Epidermal melanocyte (primary cell): ENCODE data around the gene VPS51.

Experiments
- DNase-seq: peaks from one replicate; pipeline ENCODE4 v3.0.0; 2011; ENCODE audit warnings: low spot score; ENCODE audit not compliant: insufficient read length

VPS51 gene

GRCh38 chr11:65095974-65096806, at the start of gene VPS51:
TSS of gene VPS51 (plus strand) at chr11:65096214. CDS start at chr11:65096251, 37 bp downstream.
- peak; percentile 88 for DNase-seq

DNA sequence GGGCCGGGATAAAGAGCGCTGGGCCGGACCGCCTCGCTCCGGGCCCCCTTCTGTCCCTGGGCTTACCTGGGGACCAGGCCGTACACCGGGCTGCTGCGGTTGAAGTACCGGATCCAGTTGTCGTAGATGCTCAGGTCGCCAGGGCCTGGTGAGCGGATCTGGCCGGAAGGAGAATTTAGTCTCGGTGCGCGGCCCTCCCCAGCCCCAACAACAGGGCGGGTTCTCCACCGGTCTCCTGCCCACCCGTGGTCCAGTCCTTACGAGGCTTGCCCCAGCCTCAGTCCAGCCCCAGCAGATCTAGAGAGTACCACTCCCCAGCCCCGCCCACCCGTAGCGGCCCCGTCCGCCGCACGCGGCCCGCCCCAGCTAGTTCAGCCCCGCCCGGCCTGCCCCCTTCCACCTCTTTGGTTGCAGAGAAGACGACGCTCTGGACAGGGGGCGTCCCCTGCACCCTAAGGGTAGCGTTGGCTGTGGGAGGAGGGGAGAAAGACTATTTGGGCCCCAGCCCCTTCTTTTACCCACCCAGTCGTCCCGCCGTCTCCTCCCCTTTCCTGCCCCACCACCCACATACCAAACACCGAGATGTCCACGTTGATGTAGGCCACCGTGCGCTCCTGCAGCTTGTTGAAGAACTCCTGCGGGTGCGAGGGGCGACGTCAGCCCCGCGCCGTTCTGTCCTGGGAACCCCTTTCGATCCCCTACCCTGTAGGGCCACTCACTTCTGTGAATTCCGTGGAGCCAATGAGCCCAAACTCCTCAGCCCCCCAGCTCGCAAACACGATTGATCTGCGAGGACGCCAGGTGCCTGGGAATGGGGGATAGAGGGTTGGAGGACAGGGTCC, 48.2 kb upstream of the VPS51 start:
- DNase-seq, result peak; percentile 52

DNA sequence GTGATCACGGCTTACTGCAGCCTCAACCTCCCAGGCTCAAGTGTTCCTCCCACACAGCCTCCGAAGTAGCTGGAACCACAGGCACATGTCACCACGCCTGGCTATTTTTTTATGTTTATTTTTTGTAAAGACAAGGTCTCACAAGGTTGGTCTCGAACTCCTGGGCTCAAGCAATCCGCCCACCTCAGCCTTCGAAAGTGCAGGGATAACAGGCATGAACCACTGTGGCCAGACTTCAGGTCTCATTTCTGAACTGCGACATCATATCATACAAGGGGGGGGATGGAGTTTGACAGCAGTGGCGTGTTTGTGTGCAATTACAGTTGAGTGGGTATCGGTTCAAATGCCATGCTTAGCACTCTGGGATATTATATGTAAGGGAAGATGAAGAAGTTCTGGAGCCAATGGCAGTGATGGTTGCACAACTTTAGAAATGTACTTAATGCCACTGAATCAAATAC, 44.6 kb upstream of the VPS51 start:
- no peak for DNase-seq

DNA sequence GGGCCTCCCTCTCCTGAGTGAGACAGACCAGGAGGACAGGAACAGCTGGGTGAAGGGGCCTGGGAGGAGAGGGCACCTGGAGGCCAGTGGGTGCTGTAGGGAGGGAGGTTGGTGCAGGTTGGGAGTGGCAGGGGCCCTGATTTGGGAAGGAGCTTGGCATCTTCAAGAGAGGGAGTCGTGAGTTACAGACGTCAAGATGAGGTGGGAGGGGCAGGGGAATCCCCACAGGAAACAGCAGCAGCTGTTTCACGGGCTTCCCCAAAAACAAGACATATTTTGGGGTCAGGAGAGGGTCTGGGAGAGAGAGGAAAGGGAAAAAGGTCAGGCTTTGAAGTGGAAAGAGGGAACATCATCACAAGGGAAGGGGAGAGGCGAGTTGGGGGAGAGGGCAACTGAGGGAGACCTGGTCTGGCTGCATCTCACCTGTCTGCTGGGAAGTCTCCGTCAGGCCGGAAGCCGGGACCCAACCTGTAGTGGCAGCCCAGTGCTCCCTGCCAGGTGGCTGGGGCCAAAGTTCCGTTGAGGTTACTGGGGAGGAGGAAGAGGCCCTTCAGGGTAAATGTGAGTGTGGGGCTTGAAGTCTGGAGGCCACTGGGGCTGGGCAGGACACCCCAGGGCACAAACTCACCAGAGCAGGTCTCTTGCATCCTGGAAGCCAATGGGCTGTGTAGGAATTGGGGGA, 42.0 kb upstream of the VPS51 start:
- no peak for DNase-seq

DNA sequence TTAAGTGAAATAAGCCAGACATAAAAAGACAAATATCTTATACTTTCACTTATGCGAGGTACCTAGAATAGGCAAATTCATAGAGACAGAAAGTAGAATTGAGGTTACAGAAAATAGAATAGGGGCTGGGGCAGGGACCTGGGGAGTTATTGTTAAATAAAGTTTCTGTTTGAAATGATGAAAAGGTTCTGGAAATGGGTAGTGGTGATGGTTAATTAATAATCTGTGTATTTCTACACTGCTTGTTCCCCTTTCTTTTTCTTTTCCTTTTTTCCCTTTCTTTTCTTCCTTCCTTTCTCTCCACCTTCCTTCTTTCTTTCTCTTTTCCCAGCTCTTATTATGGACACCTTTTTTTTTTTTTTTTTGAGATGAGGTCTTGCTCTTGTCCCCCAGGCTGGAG, 40.5 kb upstream of the VPS51 start:
- DNase-seq, result no peak

- no peak for DNase-seq
These were observed 39.0 kb upstream of the VPS51 start for GRCh38 chr11:65056999-65057398.

DNA sequence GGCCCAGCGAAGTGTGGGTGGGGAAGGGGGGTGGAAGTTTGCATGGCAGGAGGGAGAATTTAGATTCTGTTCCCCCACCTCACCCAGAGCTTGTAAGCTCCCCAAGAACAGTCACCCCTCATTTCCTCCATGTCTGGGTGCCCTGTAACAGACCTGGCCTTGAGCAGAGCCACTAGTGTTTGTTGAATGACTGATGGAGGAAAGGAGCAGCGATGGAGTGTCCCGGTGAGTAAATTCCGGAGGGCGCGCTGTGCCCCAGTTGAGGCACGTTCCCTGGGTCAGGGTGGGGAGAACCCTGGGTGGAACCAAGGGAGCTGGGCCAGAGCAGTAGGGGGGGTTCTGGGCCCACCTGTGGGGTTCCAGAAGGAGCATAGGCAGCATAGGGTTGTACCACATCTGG, 38.5 kb upstream of the VPS51 start:
- DNase-seq, result no peak

DNA sequence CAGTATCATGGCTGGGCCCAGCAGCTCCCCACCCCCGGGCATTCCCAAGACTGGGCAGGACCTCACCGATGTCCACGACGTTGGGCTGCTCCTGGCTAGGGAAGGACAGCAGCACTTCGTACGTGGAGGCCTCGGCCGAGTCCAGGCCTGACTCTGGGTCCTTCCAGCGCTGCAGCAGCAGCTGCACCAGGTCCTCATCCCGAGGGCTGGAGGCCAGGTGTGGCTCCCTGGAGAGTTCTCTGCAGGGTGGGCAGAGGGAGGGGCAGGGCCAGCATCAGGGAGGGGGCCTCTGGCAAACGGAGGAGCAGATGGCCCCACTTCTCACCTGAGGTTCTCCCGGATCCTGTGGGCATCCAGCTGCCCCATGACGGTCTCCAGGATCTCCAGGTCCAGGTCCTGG, 38.0 kb upstream of the VPS51 start:
- DNase-seq, result no peak

- no peak for DNase-seq
These were observed 37.5 kb upstream of the VPS51 start, which contains the start of gene NAALADL1 for GRCh38 chr11:65058419-65059054. TSS of gene NAALADL1 (minus strand) at chr11:65058553. CDS start at chr11:65058521, 32 bp downstream.

GRCh38 chr11:65059523-65059922, 36.5 kb upstream of the VPS51 start:
- no peak for DNase-seq

GRCh38 chr11:65059959-65060824, 35.8 kb upstream of the VPS51 start:
- no peak for DNase-seq

- no peak for DNase-seq
These were observed 35.1 kb upstream of the VPS51 start for GRCh38 chr11:65060913-65061408.

DNA sequence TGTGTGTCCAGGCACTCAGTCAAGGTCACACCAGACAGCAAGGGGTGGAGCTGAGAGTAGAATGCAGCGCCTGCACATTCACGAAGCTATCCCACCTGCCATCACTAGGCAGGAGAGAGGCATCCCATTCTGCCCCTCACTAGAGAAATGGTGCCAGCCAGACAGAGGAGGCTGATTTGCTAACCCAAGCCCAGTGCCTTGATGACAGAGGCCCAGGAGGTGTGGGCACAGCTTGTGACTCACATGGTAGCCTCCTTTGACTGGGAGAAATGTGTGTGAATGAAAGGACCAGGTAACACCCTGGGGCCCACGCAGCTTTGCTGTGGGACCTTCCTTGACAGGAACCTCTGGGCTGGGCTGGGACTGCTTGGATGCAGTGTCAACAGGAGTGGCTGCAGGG, 32.5 kb upstream of the VPS51 start:
- no peak for DNase-seq

DNA sequence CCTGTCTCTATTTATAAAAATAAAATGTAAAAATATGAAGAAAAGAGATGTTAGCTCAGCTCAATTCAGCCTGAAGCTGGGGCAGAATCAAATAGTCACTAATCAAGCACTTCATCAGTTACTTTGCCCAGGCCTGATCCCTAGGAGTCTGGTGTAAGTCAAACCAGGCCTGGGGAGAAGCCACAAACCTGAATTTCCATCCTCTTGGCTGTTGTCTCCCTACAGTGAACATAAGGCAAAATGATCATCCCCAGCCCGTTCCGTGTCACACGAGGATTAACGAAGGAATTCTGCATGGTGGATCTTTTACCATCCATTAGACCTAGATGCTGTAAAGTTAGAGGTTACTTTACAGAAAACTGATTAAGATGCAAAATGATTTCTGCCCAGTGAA, 31.2 kb upstream of the VPS51 start:
- no peak for DNase-seq

DNA sequence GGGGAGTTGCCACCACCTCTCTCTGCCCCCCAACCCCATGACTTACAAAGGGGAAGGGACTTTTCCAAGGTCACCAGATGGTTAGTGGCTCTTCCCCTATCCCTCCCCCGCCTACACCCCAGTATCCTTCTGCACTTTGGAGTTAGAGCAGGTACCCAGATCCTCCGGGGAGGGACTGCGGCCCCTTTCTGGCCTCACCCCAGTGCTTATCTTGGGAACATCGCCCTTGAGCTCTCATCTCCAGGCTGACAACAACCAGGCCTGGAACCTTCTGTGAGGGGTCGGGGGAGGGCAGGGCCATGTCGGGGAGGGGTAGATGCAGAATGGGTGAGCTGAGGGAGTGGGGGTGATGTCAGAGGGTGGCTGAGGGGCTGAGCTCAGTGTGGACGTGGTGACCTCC, 30.2 kb upstream of the VPS51 start:
- DNase-seq, result no peak

DNA sequence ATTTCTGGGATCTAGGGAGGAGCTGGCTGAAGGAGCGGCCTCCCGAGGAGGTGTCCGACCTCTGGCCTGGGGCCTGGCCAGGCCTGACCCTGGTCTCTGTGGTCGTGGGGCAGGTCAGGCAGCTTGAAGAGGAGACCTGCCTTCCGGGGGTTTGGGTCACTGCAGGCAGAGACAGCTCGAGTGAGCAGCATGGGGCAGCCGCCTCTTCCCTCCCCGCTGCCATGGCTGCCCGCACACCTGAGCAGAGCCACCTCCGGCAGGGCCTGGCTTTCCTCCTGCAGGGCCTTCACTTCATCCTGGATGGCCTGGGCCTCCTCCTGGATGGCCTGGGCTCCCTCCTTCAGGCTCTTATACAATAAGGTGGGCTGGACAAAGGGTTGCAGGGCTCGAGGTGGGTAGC, 29.7 kb upstream of the VPS51 start:
- no peak for DNase-seq

- no peak for DNase-seq
These were observed 29.2 kb upstream of the VPS51 start for GRCh38 chr11:65066805-65067291.

DNA sequence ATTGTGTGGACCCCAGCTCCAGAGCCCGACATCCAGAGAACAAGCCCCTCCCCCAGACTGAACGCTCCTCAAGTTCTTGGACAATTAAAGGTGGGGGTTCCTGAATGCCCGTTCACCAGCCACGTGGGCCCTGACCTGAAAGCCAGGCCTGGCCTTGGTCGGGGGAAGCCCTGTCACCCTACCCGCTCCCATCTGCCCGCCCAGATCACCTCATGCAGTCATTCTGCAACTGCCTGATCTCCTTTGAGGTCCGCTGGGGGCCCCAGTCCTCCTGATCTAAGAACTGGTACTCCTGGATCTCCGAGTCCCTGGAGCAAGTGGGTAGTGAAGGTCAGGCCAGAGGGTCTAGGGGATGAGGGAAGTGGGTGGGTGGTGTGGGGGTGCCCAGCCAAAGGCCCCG, 28.6 kb upstream of the VPS51 start:
- no peak for DNase-seq

DNA sequence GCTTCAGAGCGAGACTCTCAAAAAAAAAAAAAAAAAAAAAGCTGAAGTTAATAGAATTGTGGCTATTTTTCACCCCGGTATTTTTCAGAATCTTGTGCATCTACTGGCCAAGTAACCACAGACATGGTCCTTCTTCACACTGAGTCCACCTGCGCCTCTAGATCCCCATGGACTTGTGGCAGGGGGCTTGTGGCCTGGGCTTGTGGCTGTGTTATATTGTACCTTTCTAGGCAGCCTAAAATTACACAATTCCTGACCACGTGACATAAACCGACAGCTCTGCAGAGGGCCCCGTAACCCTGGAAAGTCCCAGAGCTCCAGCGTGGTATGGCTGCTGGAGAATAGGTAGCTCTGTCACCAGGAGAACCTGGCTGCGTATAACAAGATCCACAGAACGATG, 26.8 kb upstream of the VPS51 start:
- DNase-seq, result no peak
